ENCODE results near the gene BCAR1.
"Not testable (repeated sequence)": the region's sequence is repeated elsewhere in the genome, so short reads cannot be mapped to it uniquely, and the experiment has no call there.

The BCAR1 gene

GRCh38 chr16:75211286-75211685 is 40.1 kb downstream of the BCAR1 start:
- not testable (repeated sequence) for H3K9me3 ChIP-seq (ENCODE audit: low read length); H3K27me3 ChIP-seq (ENCODE audit: insufficient read depth, low read length); H3K4me3 ChIP-seq (ENCODE audit: low read length); H2AFZ ChIP-seq (ENCODE audit: low read depth, low read length); H3K4me1 ChIP-seq (ENCODE audit: insufficient read depth, low read length); H3K36me3 ChIP-seq (ENCODE audit: insufficient read depth, low read length)

GRCh38 chr16:75209944-75210343 is 41.5 kb downstream of the BCAR1 start:
- no peaks in the 10 kb centered on the region for H3K36me3 ChIP-seq (ENCODE audit: insufficient read depth, low read length)
- H3K27me3 ChIP-seq (ENCODE audit: insufficient read depth, low read length), result no peaks in the 10 kb centered on the region
- H3K4me3 ChIP-seq (ENCODE audit: low read length), result no peak overlapping the region
- H3K4me1 ChIP-seq (ENCODE audit: insufficient read depth, low read length), result no peaks in the 10 kb centered on the region
- H3K9me3 ChIP-seq (ENCODE audit: low read length), result no peaks in the 10 kb centered on the region
- no peak overlapping the region for H2AFZ ChIP-seq (ENCODE audit: low read depth, low read length)

GRCh38 chr16:75209514-75209913 is 41.9 kb downstream of the BCAR1 start:
- not testable (repeated sequence) for H3K36me3 ChIP-seq (ENCODE audit: insufficient read depth, low read length); H3K9me3 ChIP-seq (ENCODE audit: low read length); H2AFZ ChIP-seq (ENCODE audit: low read depth, low read length); H3K4me3 ChIP-seq (ENCODE audit: low read length); H3K27me3 ChIP-seq (ENCODE audit: insufficient read depth, low read length); H3K4me1 ChIP-seq (ENCODE audit: insufficient read depth, low read length)

GRCh38 chr16:75208861-75209505 is 42.4 kb downstream of the BCAR1 start:
- Histone ChIP-seq H3K9me3 (ENCODE audit: low read length) (no peaks in the 10 kb centered on the region), H3K4me1 (ENCODE audit: insufficient read depth, low read length) (no peaks in the 10 kb centered on the region), H3K4me3 (ENCODE audit: low read length) (no peak overlapping the region), H3K27me3 (ENCODE audit: insufficient read depth, low read length) (no peaks in the 10 kb centered on the region), H2AFZ (ENCODE audit: low read depth, low read length) (no peak overlapping the region), H3K36me3 (ENCODE audit: insufficient read depth, low read length) (no peaks in the 10 kb centered on the region)

GRCh38 chr16:75208242-75208825 is 43.1 kb downstream of the BCAR1 start:
- Histone ChIP-seq H3K36me3 (ENCODE audit: insufficient read depth, low read length) (no peaks in the 10 kb centered on the region), H3K27me3 (ENCODE audit: insufficient read depth, low read length) (no peaks in the 10 kb centered on the region), H3K9me3 (ENCODE audit: low read length) (no peaks in the 10 kb centered on the region), H2AFZ (ENCODE audit: low read depth, low read length) (no peak overlapping the region), H3K4me1 (ENCODE audit: insufficient read depth, low read length) (no peaks in the 10 kb centered on the region), H3K4me3 (ENCODE audit: low read length) (no peak overlapping the region)

- H3K36me3 ChIP-seq (ENCODE audit: insufficient read depth, low read length), result no peaks in the 10 kb centered on the region
- H3K4me1 ChIP-seq (ENCODE audit: insufficient read depth, low read length), result no peaks in the 10 kb centered on the region
- no peak overlapping the region for H3K4me3 ChIP-seq (ENCODE audit: low read length)
- H3K9me3 ChIP-seq (ENCODE audit: low read length), result no peaks in the 10 kb centered on the region
- H2AFZ ChIP-seq (ENCODE audit: low read depth, low read length), result no peak overlapping the region
- H3K27me3 ChIP-seq (ENCODE audit: insufficient read depth, low read length), result no peaks in the 10 kb centered on the region
Observed at GRCh38 chr16:75207831-75208230, 43.6 kb downstream of the BCAR1 start.

GRCh38 chr16:75206749-75207451 is 44.5 kb downstream of the BCAR1 start, which contains the start of gene CTRB2:
CTRB2 (minus strand) TSS chr16:75207161; CDS start chr16:75207141, 20 bp downstream.
- Histone ChIP-seq H3K27me3 (ENCODE audit: insufficient read depth, low read length) (no peaks in the 10 kb centered on the region), H3K36me3 (ENCODE audit: insufficient read depth, low read length) (no peaks in the 10 kb centered on the region), H2AFZ (ENCODE audit: low read depth, low read length) (no peak within 1 kb of the TSS), H3K4me3 (ENCODE audit: low read length) (no peak within 1 kb of the TSS), H3K4me1 (ENCODE audit: insufficient read depth, low read length) (no peaks in the 10 kb centered on the region), H3K9me3 (ENCODE audit: low read length) (no peaks in the 10 kb centered on the region)

- H3K27me3 ChIP-seq (ENCODE audit: insufficient read depth, low read length); H3K4me3 ChIP-seq (ENCODE audit: low read length); H3K9me3 ChIP-seq (ENCODE audit: low read length); H2AFZ ChIP-seq (ENCODE audit: low read depth, low read length); H3K36me3 ChIP-seq (ENCODE audit: insufficient read depth, low read length); H3K4me1 ChIP-seq (ENCODE audit: insufficient read depth, low read length): not testable (repeated sequence)
Observed at GRCh38 chr16:75205961-75206748, 45.3 kb downstream of the BCAR1 start.

GRCh38 chr16:75205438-75205837 is 46.0 kb downstream of the BCAR1 start:
- H3K9me3 ChIP-seq (ENCODE audit: low read length); H3K27me3 ChIP-seq (ENCODE audit: insufficient read depth, low read length); H3K4me3 ChIP-seq (ENCODE audit: low read length); H3K36me3 ChIP-seq (ENCODE audit: insufficient read depth, low read length); H3K4me1 ChIP-seq (ENCODE audit: insufficient read depth, low read length); H2AFZ ChIP-seq (ENCODE audit: low read depth, low read length): not testable (repeated sequence)

GRCh38 chr16:75204905-75205304 is 46.5 kb downstream of the BCAR1 start:
- not testable (repeated sequence) for H3K4me1 ChIP-seq (ENCODE audit: insufficient read depth, low read length); H2AFZ ChIP-seq (ENCODE audit: low read depth, low read length); H3K4me3 ChIP-seq (ENCODE audit: low read length); H3K9me3 ChIP-seq (ENCODE audit: low read length); H3K27me3 ChIP-seq (ENCODE audit: insufficient read depth, low read length); H3K36me3 ChIP-seq (ENCODE audit: insufficient read depth, low read length)

- no peaks in the 10 kb centered on the region for H3K9me3 ChIP-seq (ENCODE audit: low read length)
- H3K4me1 ChIP-seq (ENCODE audit: insufficient read depth, low read length), result no peaks in the 10 kb centered on the region
- H2AFZ ChIP-seq (ENCODE audit: low read depth, low read length), result no peak overlapping the region
- H3K27me3 ChIP-seq (ENCODE audit: insufficient read depth, low read length), result no peaks in the 10 kb centered on the region
- H3K4me3 ChIP-seq (ENCODE audit: low read length), result no peak overlapping the region
- H3K36me3 ChIP-seq (ENCODE audit: insufficient read depth, low read length), result no peaks in the 10 kb centered on the region
Observed at GRCh38 chr16:75204410-75204758, 47.0 kb downstream of the BCAR1 start.

GRCh38 chr16:75203667-75204409 is 47.6 kb downstream of the BCAR1 start:
- H3K36me3 ChIP-seq (ENCODE audit: insufficient read depth, low read length), result no peaks in the 10 kb centered on the region
- no peak overlapping the region for H2AFZ ChIP-seq (ENCODE audit: low read depth, low read length)
- H3K4me1 ChIP-seq (ENCODE audit: insufficient read depth, low read length), result no peaks in the 10 kb centered on the region
- H3K4me3 ChIP-seq (ENCODE audit: low read length), result no peak overlapping the region
- H3K9me3 ChIP-seq (ENCODE audit: low read length), result no peaks in the 10 kb centered on the region
- no peaks in the 10 kb centered on the region for H3K27me3 ChIP-seq (ENCODE audit: insufficient read depth, low read length)

- no peaks in the 10 kb centered on the region for H3K36me3 ChIP-seq (ENCODE audit: insufficient read depth, low read length)
- H3K9me3 ChIP-seq (ENCODE audit: low read length), result no peaks in the 10 kb centered on the region
- H2AFZ ChIP-seq (ENCODE audit: low read depth, low read length), result no peak overlapping the region
- H3K4me1 ChIP-seq (ENCODE audit: insufficient read depth, low read length), result no peaks in the 10 kb centered on the region
- no peak overlapping the region for H3K4me3 ChIP-seq (ENCODE audit: low read length)
- no peaks in the 10 kb centered on the region for H3K27me3 ChIP-seq (ENCODE audit: insufficient read depth, low read length)
Observed at GRCh38 chr16:75203096-75203495, 48.3 kb downstream of the BCAR1 start.
